ENCODE measurements around the gene ABR. TPM values are rescaled to one million over a fixed set of nuclear protein-coding genes. Genes with fewer than 3 reads are reported as not detected.
A peak's percentile ranks its signal among the peaks of the same experiment; 100 is the strongest.

ABR gene
- polyA plus RNA-seq, 2 of the 4 experiments (the other 2 are of a cell fraction), result 70.9 to 73.8 TPM

DNA sequence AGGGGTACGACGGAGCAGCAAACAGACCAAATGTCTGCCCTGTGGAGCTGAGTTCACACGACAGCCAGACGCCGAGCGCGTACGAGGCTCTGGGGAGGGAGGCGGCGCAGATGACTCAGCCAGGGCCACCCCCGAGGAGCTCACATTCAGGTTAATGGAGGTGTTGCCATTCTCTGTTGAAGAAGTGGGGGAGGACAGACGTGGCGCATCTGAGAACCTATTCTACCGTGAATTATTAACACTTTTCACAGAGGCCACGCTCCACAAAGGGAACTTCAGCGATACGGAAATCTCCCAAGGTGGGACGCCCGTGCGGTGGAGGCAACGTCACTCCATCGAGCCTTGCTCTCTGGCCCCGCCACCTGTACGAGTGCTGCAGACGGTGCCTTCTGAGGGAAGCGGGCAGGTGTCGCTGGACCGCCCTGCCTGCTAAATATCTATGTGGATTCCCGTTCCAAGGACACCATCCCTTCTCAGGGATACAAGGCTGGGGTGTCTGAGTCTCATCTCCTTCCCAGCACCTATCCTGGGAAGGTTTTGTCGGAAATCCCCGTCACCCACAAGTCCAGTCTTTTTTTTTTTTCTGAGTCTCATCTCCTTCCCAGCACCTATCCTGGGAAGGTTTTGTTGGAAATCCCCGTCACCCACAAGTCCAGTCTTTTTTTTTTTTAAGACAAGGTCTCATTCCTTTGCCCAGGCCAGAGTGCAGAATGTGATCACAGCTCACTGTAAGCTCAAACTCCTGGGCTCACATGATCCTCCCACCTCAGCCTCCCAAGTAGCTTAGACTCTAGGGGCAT lies 19.0 kb downstream of the ABR start:
- TF ChIP-seq ZC3H11A (IDR thresholded peaks at IDR 0.05), result no peak
- no peak for TF ChIP-seq ZFP36 (IDR thresholded peaks at IDR 0.05; ENCODE audit: borderline replicate concordance, partially characterized antibody)
- no peak for TF ChIP-seq FOSB (CRISPR knock-in tag; IDR thresholded peaks at IDR 0.05)
- TF ChIP-seq ZNF302 (CRISPR knock-in tag; IDR thresholded peaks at IDR 0.05), result no peak
- TF ChIP-seq FOSL2 (IDR thresholded peaks at IDR 0.05), result no peak
- no peak for TF ChIP-seq FOSL2 (CRISPR knock-in tag; IDR thresholded peaks at IDR 0.05)
- TF ChIP-seq ZSCAN20 (CRISPR knock-in tag; IDR thresholded peaks at IDR 0.05), result no peak
- TF ChIP-seq, protein P1, sequence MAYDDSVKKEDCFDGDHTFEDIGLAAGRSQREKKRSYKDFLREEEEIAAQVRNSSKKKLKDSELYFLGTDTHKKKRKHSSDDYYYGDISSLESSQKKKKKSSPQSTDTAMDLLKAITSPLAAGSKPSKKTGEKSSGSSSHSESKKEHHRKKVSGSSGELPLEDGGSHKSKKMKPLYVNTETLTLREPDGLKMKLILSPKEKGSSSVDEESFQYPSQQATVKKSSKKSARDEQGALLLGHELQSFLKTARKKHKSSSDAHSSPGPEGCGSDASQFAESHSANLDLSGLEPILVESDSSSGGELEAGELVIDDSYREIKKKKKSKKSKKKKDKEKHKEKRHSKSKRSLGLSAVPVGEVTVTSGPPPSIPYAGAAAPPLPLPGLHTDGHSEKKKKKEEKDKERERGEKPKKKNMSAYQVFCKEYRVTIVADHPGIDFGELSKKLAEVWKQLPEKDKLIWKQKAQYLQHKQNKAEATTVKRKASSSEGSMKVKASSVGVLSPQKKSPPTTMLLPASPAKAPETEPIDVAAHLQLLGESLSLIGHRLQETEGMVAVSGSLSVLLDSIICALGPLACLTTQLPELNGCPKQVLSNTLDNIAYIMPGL (CRISPR knock-in tag; IDR thresholded peaks at IDR 0.05; ENCODE audit: borderline replicate concordance), result no peak
- TF ChIP-seq, protein P2, sequence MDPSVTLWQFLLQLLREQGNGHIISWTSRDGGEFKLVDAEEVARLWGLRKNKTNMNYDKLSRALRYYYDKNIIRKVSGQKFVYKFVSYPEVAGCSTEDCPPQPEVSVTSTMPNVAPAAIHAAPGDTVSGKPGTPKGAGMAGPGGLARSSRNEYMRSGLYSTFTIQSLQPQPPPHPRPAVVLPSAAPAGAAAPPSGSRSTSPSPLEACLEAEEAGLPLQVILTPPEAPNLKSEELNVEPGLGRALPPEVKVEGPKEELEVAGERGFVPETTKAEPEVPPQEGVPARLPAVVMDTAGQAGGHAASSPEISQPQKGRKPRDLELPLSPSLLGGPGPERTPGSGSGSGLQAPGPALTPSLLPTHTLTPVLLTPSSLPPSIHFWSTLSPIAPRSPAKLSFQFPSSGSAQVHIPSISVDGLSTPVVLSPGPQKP (IDR thresholded peaks at IDR 0.05; ENCODE audit: low read depth, low read length), result no peak
- TF ChIP-seq EHMT2 (IDR thresholded peaks at IDR 0.05; ENCODE audit: low read depth), result no peak
- TF ChIP-seq MYC (IDR thresholded peaks at IDR 0.05; ENCODE audit: borderline replicate concordance, low read length), result no peak
- TF ChIP-seq, protein P3, sequence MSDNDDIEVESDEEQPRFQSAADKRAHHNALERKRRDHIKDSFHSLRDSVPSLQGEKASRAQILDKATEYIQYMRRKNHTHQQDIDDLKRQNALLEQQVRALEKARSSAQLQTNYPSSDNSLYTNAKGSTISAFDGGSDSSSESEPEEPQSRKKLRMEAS (IDR thresholded peaks at IDR 0.05), result no peak
- ATAC-seq (no peak), DNase-seq (ENCODE audit: low read depth in 1 of 2, low spot score in 1 of 2) (no peak), FAIRE-seq (no peak)
- H3K4me2 ChIP-seq, result no peak overlapping the region
- WGBS (ENCODE audit: missing lambda C conversion rate), result 84% methylated on average over 32 of the region's 32 CpGs
- H3K4me3 ChIP-seq, result no peak overlapping the region
- CTCF ChIA-PET, result interaction anchor here (0.7 to 4.2 kb wide), 6 partner anchors 14 to 83 kb away, joined by 3 to 23 read pairs (median 6); no protein-coding TSS in a partner anchor
- POLR2A ChIA-PET, result no interaction called here
- H3K27ac ChIP-seq, result no peak overlapping the region
- H3K4me1 ChIP-seq, result no peaks in the 10 kb centered on the region
- H3K9me3 ChIP-seq, result no peaks in the 10 kb centered on the region

DNA sequence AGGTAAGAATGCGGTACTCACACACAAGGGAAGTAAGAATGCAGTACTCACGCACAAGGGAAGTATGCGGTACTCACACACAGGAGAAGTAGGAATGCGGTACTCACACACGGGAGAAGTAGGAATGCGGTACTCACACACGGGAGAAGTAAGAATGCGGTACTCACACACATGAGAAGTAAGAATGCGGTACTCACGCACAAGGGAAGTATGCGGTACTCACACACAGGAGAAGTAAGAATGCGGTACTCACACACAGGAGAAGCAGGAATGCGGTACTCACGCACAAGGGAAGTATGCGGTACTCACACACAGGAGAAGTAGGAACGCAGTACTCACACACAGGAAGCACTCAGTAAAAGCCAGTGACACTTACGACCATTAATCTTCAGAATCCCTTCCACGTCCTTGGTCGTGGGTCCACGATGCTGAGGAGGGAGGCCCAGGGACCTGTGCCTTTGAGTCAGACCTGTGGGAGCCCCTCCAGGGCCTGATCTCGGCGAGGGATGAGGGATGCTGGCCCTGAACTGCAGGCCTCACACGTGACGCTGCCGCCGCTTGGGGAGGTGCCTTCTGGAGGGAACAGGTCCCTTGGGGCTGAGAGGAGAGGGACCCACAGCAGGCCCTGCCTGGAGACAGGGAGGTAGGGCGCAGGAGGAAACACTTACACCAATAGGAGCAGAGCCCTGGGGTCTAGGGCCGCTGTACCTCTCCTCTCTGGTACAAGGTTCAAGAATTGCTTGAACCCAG lies 20.2 kb downstream of the ABR start:
- Histone ChIP-seq H3K4me2 (no peak overlapping the region), H3K4me1 (no peaks in the 10 kb centered on the region), H3K9me3 (no peaks in the 10 kb centered on the region), H3K27ac (no peak overlapping the region), H3K4me3 (no peak overlapping the region)
- FAIRE-seq (peak; percentile 91), ATAC-seq (no peak), DNase-seq (ENCODE audit: low read depth in 1 of 2, low spot score in 1 of 2) (no peak)
- POLR2A ChIA-PET, result no interaction called here
- CTCF ChIA-PET, result interaction anchor here (0.5 to 4.2 kb wide), 5 partner anchors 12 to 42 kb away, joined by 3 to 23 read pairs (median 9); no protein-coding TSS in a partner anchor
- WGBS (ENCODE audit: missing lambda C conversion rate), result 79% methylated on average over 27 of the region's 28 CpGs
- TF ChIP-seq, protein P3 (IDR thresholded peaks at IDR 0.05), result no peak
- TF ChIP-seq MAZ (IDR thresholded peaks at IDR 0.05; ENCODE audit: borderline replicate concordance, low read depth, low read length), result no peak
- no peak for TF ChIP-seq HOXA7 (CRISPR knock-in tag; IDR thresholded peaks at IDR 0.05)
- no peak for TF ChIP-seq HEYL (CRISPR knock-in tag; IDR thresholded peaks at IDR 0.05)
- TF ChIP-seq RARB (CRISPR knock-in tag; IDR thresholded peaks at IDR 0.05), result no peak
- TF ChIP-seq JUN (IDR thresholded peaks at IDR 0.05), result no peak
- no peak for TF ChIP-seq JUNB (IDR thresholded peaks at IDR 0.05)
- TF ChIP-seq HOXB13 (CRISPR knock-in tag; IDR thresholded peaks at IDR 0.05; ENCODE audit: low read depth), result no peak
